Dermis blood vessel endothelial cell (primary cell): ENCODE data around the gene MSRB3. TPM values are rescaled to one million over a fixed set of nuclear protein-coding genes. Genes with fewer than 3 reads are reported as not detected.
"Not testable (repeated sequence)": the region's sequence is repeated elsewhere in the genome, so short reads cannot be mapped to it uniquely, and the experiment has no call there.

Experiments
- DNase-seq: peaks from one replicate; pipeline ENCODE4 v3.0.0; 2010
- total RNA-seq: library from RNA; depleted of rRNA; stranded (reverse); fragments of >200 nt; gene quantifications from 2 replicates; pipeline ENCODE4 v1.2.3, GENCODE V29; 2014

Gene MSRB3
- total RNA-seq, result 40.0 and 67.5 TPM in 2 replicates

DNA sequence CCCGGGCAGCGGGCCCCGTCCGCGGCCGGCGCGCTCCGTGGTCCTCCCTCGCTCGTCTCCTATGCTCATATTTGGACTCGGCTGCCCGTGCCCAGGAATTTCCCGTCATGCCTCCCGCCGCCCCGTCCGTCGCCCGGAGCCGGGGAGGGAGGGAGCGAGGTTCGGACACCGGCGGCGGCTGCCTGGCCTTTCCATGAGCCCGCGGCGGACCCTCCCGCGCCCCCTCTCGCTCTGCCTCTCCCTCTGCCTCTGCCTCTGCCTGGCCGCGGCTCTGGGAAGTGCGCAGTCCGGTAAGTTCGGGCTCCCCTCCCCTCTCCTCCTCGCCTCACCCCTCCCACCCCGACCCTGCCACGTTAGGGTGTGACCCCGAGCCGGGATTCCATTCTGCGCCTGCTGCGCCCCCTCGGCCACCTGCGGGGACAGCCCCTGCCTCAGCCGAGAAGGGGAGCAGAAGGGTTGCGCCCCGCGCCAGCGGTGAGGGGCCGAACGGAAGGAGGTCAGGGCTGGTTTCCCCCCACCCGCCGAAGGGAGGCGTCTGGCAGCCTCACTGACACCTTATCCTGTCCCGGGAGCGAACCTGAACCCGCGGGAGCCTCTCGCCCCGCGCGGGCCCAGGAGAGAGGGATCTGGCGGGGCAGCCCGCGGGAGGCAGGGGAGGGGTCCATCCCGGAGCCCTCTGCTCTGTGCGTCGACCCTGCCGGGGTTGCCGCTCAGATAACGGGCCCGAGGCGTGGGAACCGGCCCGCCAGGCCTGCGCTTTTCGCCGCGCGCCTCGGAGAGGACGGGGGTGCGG, at the start of gene MSRB3:
Gene MSRB3 (plus strand): TSS at position 108 of the 793 bp plus-strand sequence. CDS start 29,897 bp downstream, outside the sequence.
- peak; percentile 75 for DNase-seq

DNA sequence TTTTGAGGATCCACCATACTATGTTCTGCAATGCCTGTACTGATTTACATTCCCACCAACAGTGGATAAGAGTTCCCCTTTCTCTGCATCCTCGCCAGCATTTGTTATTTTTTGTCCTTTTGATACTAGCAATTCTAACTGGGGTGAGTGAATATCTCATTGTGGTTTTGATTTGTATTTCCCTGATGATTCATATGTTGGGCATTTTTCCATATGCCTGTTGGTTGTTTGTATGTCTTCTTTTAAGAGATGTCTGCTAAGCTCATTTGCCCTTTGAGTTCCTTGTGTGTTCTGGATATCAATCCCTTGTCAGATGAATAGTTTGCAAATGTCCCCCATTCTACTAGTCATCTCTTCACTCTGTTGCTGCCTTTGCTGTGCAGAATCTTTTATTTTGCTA, 49.0 kb upstream of the MSRB3 start:
- DNase-seq, result peak; percentile 54

DNA sequence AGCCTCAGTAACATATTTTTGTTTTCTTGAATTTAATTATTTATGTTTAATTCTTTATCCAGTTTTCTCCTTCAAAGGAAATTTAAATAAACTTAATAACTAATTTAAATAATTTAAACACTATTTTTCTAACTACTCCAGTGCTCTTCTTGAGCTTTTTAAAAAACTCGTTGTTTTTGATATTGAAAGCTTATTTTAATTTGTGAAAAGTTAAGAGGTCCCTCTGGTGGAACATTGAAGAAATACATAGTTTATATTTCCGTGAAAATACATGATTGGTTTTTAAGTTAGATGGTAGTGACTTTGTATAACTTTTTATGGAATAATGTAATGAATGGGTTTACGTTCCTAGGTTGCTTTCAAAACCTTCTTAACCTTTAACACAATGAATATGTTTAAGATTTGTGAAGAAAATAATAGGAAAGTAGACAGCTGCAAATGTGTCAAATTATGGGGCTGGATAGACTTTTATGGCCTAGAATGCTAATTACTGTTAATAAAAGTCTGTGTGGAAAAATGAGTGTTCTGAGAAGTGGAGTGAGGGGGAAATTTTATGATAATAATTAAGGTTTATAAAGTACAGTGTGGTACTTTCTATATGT, 45.9 kb upstream of the MSRB3 start:
- DNase-seq, result peak; percentile 59

DNA sequence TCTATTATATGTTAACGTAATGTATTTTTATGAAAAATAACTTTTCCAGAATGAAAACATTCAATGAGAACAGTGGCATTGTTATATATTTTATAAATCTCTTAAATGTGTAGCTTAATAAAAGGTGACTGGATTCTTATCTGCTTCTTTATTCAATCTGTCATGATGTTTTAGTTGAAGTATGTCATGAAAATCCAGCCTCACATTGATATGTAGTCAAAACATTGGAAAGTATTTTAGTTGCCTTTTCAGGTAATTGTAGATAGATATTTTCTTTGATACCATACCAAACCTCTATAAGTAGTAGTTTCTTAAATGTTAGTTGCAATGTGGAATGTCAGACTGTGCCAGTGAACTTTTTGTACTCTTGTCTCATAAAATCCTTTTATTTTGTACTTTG, 41.3 kb upstream of the MSRB3 start:
- no peak for DNase-seq

GRCh38 chr12:65238609-65239008, 39.9 kb upstream of the MSRB3 start:
- DNase-seq, result no peak

DNA sequence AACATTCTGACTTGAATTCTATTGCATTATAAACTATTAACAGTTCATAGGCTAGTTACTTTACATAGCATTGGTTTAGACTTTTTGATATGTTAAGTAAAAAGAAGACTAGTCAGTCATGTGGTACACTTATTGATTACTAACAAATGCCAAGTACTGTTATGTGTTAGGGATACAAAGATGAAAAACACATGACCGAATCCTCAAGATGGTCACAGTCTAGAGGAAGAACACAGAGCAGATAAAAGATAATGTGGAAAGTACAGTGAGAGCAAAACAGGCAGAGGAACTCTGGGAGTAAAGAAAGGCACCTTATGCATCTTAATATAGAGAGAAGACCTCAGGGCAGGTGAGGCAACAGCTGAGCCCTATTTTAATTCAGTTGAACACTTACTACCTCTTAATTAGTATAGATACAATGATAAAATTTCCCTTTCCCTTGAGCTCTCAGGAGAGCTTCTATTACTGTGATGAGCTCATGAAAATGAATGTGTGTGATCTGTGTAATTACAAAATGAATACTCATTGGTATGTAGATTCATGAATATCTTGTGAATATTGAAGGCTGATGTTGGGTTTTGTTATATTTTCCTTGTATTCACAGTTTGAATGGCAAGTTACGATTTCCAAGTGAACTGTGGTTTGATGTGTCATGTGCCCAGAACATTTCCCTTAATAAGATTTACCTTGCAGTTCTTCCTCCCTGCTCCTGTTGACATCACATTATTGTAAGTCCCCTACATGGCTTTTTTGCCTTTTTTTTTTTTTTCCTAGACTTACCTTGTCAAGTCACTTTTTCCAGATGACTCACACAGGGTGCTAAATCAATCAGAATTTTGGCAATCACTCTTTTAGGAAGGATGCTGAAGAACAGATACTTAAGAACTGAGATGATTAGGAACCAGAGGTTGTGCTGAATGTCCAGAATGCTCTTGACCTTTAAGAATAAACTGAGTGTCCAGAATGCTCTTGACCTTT, 29.5 kb upstream of the MSRB3 start:
- peak; percentile 11 for DNase-seq

- no peak for DNase-seq
Measured at GRCh38 chr12:65252515-65252914, 26.0 kb upstream of the MSRB3 start.

- no peak for DNase-seq
Measured at GRCh38 chr12:65257986-65258385, 20.5 kb upstream of the MSRB3 start.

DNA sequence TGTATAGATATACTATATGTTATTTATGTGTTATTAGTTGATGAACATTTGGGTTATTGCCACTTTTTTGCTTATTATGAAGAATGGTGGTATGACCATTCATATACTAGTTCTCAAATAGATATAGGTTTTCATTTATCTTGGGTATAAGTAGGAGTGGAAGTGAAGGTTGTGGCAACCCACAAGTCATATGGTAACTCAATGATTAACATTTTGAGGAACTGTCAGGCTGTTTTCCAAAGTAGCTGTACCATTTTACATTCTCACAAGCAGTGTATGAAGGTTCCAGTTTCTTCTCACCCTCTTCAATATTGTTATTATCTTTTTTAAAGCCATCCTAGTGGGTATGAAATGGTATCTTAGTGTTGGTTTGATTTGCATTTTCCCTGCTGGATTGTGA, 19.0 kb upstream of the MSRB3 start:
- DNase-seq, result no peak

- no peak for DNase-seq
Measured at GRCh38 chr12:65263777-65264176, 14.7 kb upstream of the MSRB3 start.

DNA sequence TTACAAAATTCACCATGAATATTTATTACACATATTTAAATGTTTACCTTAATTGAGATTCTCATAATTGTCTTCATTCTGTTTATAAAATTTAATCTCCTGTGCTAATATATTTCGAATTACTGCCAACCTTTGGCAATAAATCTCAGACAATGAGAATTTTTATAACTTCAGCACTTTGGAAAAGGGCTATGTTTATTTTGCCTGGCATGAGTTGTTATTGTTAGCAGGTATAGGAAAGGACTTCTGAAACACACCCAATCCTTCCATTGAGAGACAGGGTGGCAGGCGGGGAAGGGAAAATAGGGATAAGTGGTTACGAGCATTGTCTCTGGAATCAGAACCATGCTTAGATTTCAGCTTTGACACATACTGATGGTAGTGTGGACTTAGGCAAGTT, 12.1 kb upstream of the MSRB3 start:
- no peak for DNase-seq

DNA sequence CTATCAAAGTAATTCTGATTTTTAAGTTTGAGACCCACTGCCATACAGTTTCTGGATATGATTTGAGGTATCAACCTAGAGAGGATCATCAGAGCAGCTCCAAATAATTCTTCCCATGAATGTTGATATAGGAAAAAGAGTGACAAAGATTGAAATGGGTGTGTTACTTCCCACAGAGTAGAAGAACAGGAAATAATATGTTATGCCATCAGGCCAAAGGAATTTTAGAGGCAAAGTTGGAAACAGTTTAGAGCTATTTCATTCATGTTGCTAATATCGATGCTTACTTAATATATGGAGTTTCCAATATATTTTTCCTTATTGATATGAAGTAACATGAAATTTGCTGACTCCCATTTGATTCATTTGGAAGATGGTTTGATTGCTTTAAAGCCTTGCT, 8.9 kb upstream of the MSRB3 start:
- DNase-seq, result peak; percentile 68

DNA sequence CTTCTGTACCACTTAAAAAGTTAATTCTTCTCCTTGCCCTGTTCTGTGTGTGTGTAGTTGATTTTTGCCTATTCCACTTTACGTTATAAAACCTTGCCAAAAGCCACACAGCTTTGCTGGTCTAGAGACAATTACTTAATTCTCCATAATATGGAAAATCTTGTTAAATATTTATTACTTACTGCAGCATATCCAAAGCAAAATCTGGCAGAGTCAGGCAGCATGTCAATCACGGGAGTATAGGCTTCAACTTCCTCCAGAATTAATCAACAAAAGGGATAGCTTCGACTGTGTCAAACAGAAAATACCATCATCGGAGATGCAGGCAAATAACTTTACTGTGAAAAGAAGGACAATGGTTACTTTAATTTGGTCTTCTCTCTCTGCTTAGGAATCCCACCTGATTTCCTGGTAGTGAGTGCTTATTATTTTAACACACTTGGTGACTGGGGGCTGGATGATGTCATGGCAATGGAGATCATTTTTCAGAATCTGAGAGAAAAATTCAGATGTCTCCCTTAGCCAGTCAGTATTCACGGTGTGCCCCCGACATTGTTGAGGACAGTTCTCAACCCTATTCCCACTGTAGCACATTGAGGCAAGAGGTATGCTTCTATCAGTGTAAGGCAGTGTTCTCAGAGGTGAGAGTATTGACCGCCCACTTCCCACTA, 3.7 kb upstream of the MSRB3 start:
- no peak for DNase-seq

- DNase-seq, result no peak
Measured at GRCh38 chr12:65275627-65276026, 2.9 kb upstream of the MSRB3 start.

- DNase-seq, result no peak
Measured at GRCh38 chr12:65276916-65277530, 1.5 kb upstream of the MSRB3 start.

- DNase-seq, result peak; percentile 17
Measured at GRCh38 chr12:65277994-65278575, 398 bp upstream of the MSRB3 start.

DNA sequence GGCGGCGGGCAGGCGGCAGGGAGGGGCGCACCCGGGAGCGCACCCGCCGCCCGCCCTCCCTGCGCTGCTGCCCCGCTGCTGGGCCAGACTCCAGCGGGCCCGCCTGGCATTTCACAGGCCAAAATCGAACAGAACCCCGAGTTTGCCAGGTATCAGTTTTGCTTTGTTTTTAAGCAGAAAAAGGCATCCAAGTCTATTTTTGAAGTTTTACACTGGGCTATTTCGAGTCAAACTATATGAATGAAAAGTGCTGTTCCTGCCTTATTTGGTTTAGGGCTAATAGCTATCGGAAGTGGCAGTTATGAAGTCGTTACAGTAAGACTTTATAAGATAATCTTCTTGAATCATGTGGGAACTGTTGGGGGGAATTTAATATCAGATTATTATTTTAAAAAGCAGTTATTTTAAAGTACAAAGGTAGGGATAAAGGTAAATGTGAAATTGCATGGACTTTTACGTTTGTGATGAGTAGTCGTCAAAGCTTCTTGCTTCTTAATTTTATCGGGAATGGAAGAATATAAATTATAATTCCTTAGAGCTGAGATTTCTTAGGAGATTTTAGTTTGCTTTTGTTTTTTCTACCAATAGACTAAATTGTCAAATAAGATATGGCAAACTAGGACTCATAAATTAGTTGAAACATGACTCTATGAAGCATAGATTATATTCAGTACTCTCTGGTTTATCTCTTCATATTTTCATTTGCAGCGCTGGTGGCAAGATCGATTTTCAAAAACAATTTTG, 1.1 kb downstream of the MSRB3 start:
- peak; percentile 64 for DNase-seq

GRCh38 chr12:65280306-65280705, 1.8 kb downstream of the MSRB3 start:
- DNase-seq, result peak; percentile 44

DNA sequence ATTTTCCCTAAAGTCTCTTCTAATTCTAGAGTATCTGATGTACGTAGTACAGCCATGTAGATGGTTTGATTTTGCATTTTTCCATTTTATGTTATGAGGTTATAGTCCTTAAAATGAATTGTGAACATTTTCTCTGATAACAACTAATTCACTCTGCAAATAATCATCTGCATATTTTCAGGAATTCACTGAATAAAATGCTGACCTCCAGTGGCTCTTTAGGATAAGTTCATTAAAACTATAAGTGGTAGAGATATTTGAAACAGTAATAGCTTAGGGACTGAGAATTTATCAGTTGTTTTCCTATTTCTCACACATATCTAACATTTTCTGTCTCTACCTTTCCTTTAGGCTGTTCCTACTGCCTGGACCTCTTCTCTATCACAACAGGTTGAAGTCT, 4.4 kb downstream of the MSRB3 start:
- DNase-seq, result no peak

DNA sequence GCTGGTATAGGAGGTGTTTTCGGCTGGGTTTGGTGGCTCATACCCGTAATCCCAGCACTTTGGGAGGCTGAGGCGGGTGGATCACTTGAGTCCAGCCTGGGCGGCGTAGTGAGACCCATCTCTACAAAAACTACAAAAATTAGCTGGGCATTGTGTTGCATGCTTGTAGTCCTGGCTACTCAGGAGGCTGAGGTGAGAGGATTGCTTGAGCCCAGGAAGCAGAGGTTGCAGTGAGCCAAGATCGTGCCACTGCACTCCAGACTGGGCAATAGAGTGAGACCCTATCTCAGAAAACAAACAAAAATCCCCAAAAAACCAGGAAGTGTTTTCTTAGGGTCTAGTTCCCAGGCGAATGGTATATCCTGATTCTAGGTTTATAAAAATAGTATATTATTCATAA, 7.0 kb downstream of the MSRB3 start:
- not testable (repeated sequence) for DNase-seq

DNA sequence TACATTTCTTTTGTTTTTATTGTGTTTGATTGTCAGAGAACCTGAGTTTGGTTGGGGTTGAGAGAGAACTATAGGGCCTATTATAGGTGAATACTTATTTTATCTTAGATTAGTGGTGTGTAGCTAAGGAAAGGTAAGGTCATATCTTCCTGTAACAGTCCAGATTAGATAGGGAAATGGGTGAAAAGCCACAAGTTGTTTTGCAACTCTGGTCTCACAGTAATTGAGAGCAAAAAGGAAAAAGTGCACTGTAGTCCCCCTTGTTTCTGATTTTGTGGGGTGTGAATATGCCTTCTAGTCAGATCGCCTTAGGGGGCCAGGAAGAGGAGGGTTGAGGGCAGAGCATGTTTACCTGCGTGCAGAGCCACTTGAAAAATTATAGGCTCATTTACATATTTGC, 8.9 kb downstream of the MSRB3 start:
- no peak for DNase-seq
